ENCODE measurements around the gene CERT1.

- no peak for TF ChIP-seq POLR2A (IDR thresholded peaks at IDR 0.05; ENCODE audit: low read depth)
- TF ChIP-seq, protein P1, sequence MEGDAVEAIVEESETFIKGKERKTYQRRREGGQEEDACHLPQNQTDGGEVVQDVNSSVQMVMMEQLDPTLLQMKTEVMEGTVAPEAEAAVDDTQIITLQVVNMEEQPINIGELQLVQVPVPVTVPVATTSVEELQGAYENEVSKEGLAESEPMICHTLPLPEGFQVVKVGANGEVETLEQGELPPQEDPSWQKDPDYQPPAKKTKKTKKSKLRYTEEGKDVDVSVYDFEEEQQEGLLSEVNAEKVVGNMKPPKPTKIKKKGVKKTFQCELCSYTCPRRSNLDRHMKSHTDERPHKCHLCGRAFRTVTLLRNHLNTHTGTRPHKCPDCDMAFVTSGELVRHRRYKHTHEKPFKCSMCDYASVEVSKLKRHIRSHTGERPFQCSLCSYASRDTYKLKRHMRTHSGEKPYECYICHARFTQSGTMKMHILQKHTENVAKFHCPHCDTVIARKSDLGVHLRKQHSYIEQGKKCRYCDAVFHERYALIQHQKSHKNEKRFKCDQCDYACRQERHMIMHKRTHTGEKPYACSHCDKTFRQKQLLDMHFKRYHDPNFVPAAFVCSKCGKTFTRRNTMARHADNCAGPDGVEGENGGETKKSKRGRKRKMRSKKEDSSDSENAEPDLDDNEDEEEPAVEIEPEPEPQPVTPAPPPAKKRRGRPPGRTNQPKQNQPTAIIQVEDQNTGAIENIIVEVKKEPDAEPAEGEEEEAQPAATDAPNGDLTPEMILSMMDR (IDR thresholded peaks at IDR 0.05), result no peak
Observed at GRCh38 chr5:75366787-75367186, 144.6 kb downstream of the CERT1 start.

Data from esophagus muscularis mucosa (tissue), 3 donors.